ENCODE measurements around the gene HSPB7.

The HSPB7 gene

GRCh38 chr1:15973772-15974171, 44.1 kb downstream of the HSPB7 start:
- DNase-seq, result no peak

GRCh38 chr1:15972409-15972808, 45.4 kb downstream of the HSPB7 start:
- no peak for DNase-seq

GRCh38 chr1:15970911-15971310, 46.9 kb downstream of the HSPB7 start:
- no peak for DNase-seq

- no peak for DNase-seq
These were observed 48.4 kb downstream of the HSPB7 start for GRCh38 chr1:15969321-15969880.

- DNase-seq, result no peak
These were observed 49.7 kb downstream of the HSPB7 start for GRCh38 chr1:15968172-15968571.

- DNase-seq, result no peak
These were observed 50.9 kb downstream of the HSPB7 start for GRCh38 chr1:15966956-15967344.

- DNase-seq, result peak; percentile 47
These were observed 51.5 kb downstream of the HSPB7 start for GRCh38 chr1:15966081-15966955.

GRCh38 chr1:15965228-15965767, 52.5 kb downstream of the HSPB7 start:
- DNase-seq, result no peak
